K562 (cell line): Measurements from ENCODE around the gene CLGN. TPM values are rescaled to one million over a fixed set of nuclear protein-coding genes. Genes with fewer than 3 reads are reported as not detected.

ENCODE experiments used
- ADNP ChIP-seq: fragments of 200-800 bp; sonication (Bioruptor generic); IDR thresholded peaks from 2 replicates; pipeline ENCODE4 v1.6.1; 2016; ENCODE audit warnings: missing genetic modification characterization, missing compliant biosample characterization
- EHMT2 ChIP-seq: fragments of 450-650 bp; IDR thresholded peaks from 2 replicates; pipeline ENCODE4 v1.6.1; 2018; ENCODE audit warnings: antibody characterized with exemption
- ETV6 ChIP-seq, 3 experiments: fragments of 150-350 bp in 1 of 3; sonication (generic) in 1 of 3; formaldehyde crosslinking in 1 of 3; IDR thresholded peaks; 2 replicates each; pipeline versions ENCODE4 v1.6.1 to v1.8.0; 2014 to 2022; ENCODE audit warnings: borderline replicate concordance in 2 of 3, low read depth in 2 of 3, antibody characterized with exemption in 1 of 3, low read length in 1 of 3, mild to moderate bottlenecking in 1 of 3, missing genetic modification reagents in 1 of 3
- FOXJ2 ChIP-seq: fragments of 200-800 bp; sonication (Bioruptor generic); IDR thresholded peaks from 2 replicates; pipeline ENCODE4 v1.6.1; 2016; ENCODE audit warnings: missing genetic modification characterization, missing compliant biosample characterization
- HNRNPUL1 ChIP-seq: fragments of 200-400 bp; formaldehyde crosslinking; IDR thresholded peaks from 2 replicates; pipeline ENCODE4 v1.6.1; 2017; ENCODE audit warnings: low read length
- MAFG ChIP-seq: fragments of 450-650 bp; conservative IDR thresholded peaks from 2 replicates; pipeline ENCODE4 v1.6.1; 2016; ENCODE audit warnings: missing genetic modification characterization, missing compliant biosample characterization
- MAFK ChIP-seq: IDR thresholded peaks from 2 replicates; pipeline ENCODE4 v1.6.1; 2011; ENCODE audit warnings: low read length, improper control_type of control experiment
- MXI1 ChIP-seq: IDR thresholded peaks from 2 replicates; pipeline ENCODE4 v1.6.1; 2011; ENCODE audit warnings: low read depth, mild to moderate bottlenecking, improper control_type of control experiment, low read length
- MYC ChIP-seq, 2 experiments: fragments of 250-450 bp in 1 of 2; sonication (Bioruptor Pico) in 1 of 2; IDR thresholded peaks; 2 replicates each; pipeline versions ENCODE4 v1.5.1 to v1.6.1; 2012 to 2021; ENCODE audit warnings: low read depth in 2 of 2, borderline replicate concordance in 1 of 2, improper control_type of control experiment in 1 of 2, low read length in 1 of 2, mild to moderate bottlenecking in 1 of 2, moderate library complexity in 1 of 2
- NEUROD1 ChIP-seq: fragments of 150-350 bp; IDR thresholded peaks from 2 replicates; pipeline ENCODE4 v1.6.1; 2014; ENCODE audit warnings: borderline replicate concordance, low read length, low read depth; ENCODE audit not compliant: partially characterized antibody
- POLR2AphosphoS2 ChIP-seq: IDR thresholded peaks from 2 replicates; pipeline ENCODE4 v1.6.1; 2012; ENCODE audit warnings: low read length, improper control_type of control experiment
- SLC30A9 ChIP-seq: fragments of 250-450 bp; sonication (Bioruptor Pico); IDR thresholded peaks from 2 replicates; pipeline ENCODE4 v1.8.0; 2022; ENCODE audit warnings: mild to moderate bottlenecking, moderate library complexity
- SMAD4 ChIP-seq: fragments of 250-450 bp; sonication (Bioruptor Pico); conservative IDR thresholded peaks from 2 replicates; pipeline ENCODE4 v1.8.0; 2021; ENCODE audit warnings: inconsistent platforms, mild to moderate bottlenecking, moderate library complexity
- TCF3 ChIP-seq: sonication (generic); formaldehyde crosslinking; IDR thresholded peaks from 2 replicates; pipeline ENCODE4 v1.4.0; 2020; ENCODE audit warnings: mild to moderate bottlenecking, missing genetic modification reagents
- polyA plus RNA-seq, 8 experiments: library from polyadenylated mRNA; depleted of rRNA in 4 of 8; stranded (reverse) in 5 of 8; unstranded in 3 of 8; fragments of >200 nt; fragmentation: Nextera tagmentation in 2 of 8; fragmentation: Illumina TruSeq in 1 of 8; extraction: Ambion mirVana in 2 of 8; extraction: Trizol in 1 of 8; gene quantifications; 2 replicates each; pipeline versions ENCODE4 v1.2.1 to v1.2.3, GENCODE V29; 2011 to 2014; ENCODE audit warnings: inconsistent platforms in 1 of 8, missing spikeins in 1 of 8
- total RNA-seq, 7 experiments: library from RNA; depleted of rRNA in 6 of 7; stranded (reverse); fragments of >200 nt in 6 of 7; fragmentation: Illumina TruSeq in 2 of 7; extraction: Trizol in 2 of 7; gene quantifications; 2 replicates each; pipeline versions ENCODE4 v1.2.1 to v1.2.3, GENCODE V29; 2011 to 2021; ENCODE audit warnings: low replicate concordance in 1 of 7
- TF ChIP-seq, protein P1 (sequence below): IDR thresholded peaks from 2 replicates; pipeline ENCODE4 v1.6.1; 2012; ENCODE audit warnings: low read depth, low read length, improper control_type of control experiment, borderline replicate concordance
- TF ChIP-seq, protein P2 (sequence below), 3 experiments: IDR thresholded peaks in 2 of 3; conservative IDR thresholded peaks in 1 of 3; 2 replicates each; pipeline ENCODE4 v1.5.1; 2011 to 2012; ENCODE audit warnings: low read length in 3 of 3, mild to moderate bottlenecking in 3 of 3, control low read depth in 2 of 3, improper control_type of control experiment in 1 of 3, inconsistent platforms in 1 of 3, low read depth in 1 of 3, mixed read lengths in 1 of 3, moderate library complexity in 1 of 3; ENCODE audit not compliant: insufficient read depth in 2 of 3
- TF ChIP-seq, protein P3 (sequence below): fragments of 250-450 bp; sonication (Bioruptor Pico); IDR thresholded peaks from 2 replicates; pipeline ENCODE4 v1.5.0; 2021
- TF ChIP-seq, protein P4 (sequence below): IDR thresholded peaks from 2 replicates; pipeline ENCODE4 v1.6.1; 2011; ENCODE audit not compliant: insufficient read length; ENCODE audit errors: extremely low read depth
- TF ChIP-seq, protein P5 (sequence below): fragments of 200-800 bp; sonication (Bioruptor generic); IDR thresholded peaks from 2 replicates; pipeline ENCODE4 v1.6.1; 2017; ENCODE audit warnings: missing genetic modification characterization, missing compliant biosample characterization

The CLGN gene
- total and polyA plus RNA-seq, 9 of the 15 experiments (the other 6 are each of a cell fraction or from before 2014, with no cell fraction given), result 0.22 to 3.6 (median 2.7) TPM

DNA sequence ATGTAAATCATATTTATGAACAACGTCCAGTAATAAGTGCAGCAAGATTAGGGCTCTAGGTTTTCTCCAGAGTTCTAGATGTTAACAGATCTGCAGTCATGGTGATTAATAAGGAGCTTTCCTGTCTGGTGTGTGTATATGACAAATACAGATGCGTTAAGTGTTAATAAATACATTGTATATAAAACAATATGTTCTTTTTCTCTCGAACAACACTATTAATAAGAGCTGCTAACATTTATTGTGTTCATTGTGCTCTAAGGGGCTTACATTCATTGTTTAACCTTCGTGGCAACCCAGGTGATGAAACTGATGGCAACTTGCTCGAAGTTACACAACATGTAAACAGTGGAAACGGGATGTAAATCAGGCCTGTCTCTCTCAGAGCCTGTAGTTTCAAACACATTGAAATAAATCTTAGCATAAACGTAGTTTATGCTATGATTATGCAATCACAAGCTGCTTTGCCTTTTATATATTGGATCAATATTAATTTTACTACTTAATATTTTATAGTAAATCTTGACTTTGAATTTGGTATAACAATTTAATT is 547 bp upstream of the CLGN start (continued):
- no peak for TF ChIP-seq EHMT2
- TF ChIP-seq TCF3 (CRISPR knock-in tag), result no peak
- no peak for TF ChIP-seq MAFK
- no peak for TF ChIP-seq MAFG (tag)
- TF ChIP-seq SMAD4, result no peak
- TF ChIP-seq ADNP, result no peak
- TF ChIP-seq, protein P1, sequence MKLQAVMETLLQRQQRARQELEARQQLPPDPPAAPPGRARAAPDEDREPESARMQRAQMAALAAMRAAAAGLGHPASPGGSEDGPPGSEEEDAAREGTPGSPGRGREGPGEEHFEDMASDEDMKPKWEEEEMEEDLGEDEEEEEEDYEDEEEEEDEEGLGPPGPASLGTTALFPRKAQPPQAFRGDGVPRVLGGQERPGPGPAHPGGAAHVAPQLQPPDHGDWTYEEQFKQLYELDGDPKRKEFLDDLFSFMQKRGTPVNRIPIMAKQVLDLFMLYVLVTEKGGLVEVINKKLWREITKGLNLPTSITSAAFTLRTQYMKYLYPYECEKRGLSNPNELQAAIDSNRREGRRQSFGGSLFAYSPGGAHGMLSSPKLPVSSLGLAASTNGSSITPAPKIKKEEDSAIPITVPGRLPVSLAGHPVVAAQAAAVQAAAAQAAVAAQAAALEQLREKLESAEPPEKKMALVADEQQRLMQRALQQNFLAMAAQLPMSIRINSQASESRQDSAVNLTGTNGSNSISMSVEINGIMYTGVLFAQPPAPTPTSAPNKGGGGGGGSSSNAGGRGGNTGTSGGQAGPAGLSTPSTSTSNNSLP, result peak; percentile 31; the same call in 1 of the 2 replicates
- TF ChIP-seq ETV6 (IDR thresholded peaks at IDR 0.05; ENCODE audit: borderline replicate concordance in 1 of 2, low read depth in 2 of 2, low read length in 1 of 2), result no peak
- TF ChIP-seq ETV6 (CRISPR knock-in tag; IDR thresholded peaks at IDR 0.05; ENCODE audit: borderline replicate concordance), result no peak
- TF ChIP-seq FOXJ2 (tag), result peak; percentile 95
- TF ChIP-seq, protein P2, sequence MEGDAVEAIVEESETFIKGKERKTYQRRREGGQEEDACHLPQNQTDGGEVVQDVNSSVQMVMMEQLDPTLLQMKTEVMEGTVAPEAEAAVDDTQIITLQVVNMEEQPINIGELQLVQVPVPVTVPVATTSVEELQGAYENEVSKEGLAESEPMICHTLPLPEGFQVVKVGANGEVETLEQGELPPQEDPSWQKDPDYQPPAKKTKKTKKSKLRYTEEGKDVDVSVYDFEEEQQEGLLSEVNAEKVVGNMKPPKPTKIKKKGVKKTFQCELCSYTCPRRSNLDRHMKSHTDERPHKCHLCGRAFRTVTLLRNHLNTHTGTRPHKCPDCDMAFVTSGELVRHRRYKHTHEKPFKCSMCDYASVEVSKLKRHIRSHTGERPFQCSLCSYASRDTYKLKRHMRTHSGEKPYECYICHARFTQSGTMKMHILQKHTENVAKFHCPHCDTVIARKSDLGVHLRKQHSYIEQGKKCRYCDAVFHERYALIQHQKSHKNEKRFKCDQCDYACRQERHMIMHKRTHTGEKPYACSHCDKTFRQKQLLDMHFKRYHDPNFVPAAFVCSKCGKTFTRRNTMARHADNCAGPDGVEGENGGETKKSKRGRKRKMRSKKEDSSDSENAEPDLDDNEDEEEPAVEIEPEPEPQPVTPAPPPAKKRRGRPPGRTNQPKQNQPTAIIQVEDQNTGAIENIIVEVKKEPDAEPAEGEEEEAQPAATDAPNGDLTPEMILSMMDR (IDR thresholded peaks at IDR 0.05 in 2 of 3, conservative IDR thresholded peaks at IDR 0.05 in 1 of 3; ENCODE audit: insufficient read depth in 2 of 3, low read depth in 1 of 3, low read length in 3 of 3), result no peak
- TF ChIP-seq HNRNPUL1, result no peak
- TF ChIP-seq MXI1, result no peak
- TF ChIP-seq NEUROD1, result no peak
- TF ChIP-seq, protein P3, sequence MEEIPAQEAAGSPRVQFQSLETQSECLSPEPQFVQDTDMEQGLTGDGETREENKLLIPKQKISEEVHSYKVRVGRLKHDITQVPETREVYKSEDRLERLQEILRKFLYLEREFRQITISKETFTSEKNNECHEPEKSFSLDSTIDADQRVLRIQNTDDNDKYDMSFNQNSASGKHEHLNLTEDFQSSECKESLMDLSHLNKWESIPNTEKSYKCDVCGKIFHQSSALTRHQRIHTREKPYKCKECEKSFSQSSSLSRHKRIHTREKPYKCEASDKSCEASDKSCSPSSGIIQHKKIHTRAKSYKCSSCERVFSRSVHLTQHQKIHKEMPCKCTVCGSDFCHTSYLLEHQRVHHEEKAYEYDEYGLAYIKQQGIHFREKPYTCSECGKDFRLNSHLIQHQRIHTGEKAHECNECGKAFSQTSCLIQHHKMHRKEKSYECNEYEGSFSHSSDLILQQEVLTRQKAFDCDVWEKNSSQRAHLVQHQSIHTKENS (CRISPR knock-in tag), result no peak
- no peak for TF ChIP-seq MYC (IDR thresholded peaks at IDR 0.05; ENCODE audit: low read depth, low read length)
- TF ChIP-seq MYC (CRISPR knock-in tag; IDR thresholded peaks at IDR 0.05; ENCODE audit: borderline replicate concordance, low read depth), result no peak
- TF ChIP-seq, protein P4, sequence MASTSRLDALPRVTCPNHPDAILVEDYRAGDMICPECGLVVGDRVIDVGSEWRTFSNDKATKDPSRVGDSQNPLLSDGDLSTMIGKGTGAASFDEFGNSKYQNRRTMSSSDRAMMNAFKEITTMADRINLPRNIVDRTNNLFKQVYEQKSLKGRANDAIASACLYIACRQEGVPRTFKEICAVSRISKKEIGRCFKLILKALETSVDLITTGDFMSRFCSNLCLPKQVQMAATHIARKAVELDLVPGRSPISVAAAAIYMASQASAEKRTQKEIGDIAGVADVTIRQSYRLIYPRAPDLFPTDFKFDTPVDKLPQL, result no peak
- no peak for TF ChIP-seq SLC30A9
- TF ChIP-seq, protein P5, sequence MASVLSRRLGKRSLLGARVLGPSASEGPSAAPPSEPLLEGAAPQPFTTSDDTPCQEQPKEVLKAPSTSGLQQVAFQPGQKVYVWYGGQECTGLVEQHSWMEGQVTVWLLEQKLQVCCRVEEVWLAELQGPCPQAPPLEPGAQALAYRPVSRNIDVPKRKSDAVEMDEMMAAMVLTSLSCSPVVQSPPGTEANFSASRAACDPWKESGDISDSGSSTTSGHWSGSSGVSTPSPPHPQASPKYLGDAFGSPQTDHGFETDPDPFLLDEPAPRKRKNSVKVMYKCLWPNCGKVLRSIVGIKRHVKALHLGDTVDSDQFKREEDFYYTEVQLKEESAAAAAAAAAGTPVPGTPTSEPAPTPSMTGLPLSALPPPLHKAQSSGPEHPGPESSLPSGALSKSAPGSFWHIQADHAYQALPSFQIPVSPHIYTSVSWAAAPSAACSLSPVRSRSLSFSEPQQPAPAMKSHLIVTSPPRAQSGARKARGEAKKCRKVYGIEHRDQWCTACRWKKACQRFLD (CRISPR knock-in tag), result no peak
- no peak for TF ChIP-seq POLR2AphosphoS2
